GM11168 (cell line): Measurements from ENCODE around the gene PRKCD.

Experiments
- in situ Hi-C: fragments of 300-500 bp; cut with MboI; formaldehyde crosslinking; loops from one replicate; pipeline ENCODE4 v1.12.0; 2022; ENCODE audit warnings: low sequenced_read_pairs; ENCODE audit not compliant: unreplicated experiment

The PRKCD gene

GRCh38 chr3:53227993-53228885, 67.2 kb downstream of the PRKCD start:
- in situ Hi-C loops, result no loop called here

GRCh38 chr3:53229171-53229570, 68.2 kb downstream of the PRKCD start:
- in situ Hi-C loops, result no loop called here

- in situ Hi-C loops, result no loop called here
Measured at GRCh38 chr3:53229606-53230005, 68.6 kb downstream of the PRKCD start.

GRCh38 chr3:53230041-53230621, 69.1 kb downstream of the PRKCD start:
- in situ Hi-C loops, result no loop called here

- in situ Hi-C loops, result no loop called here
Measured at GRCh38 chr3:53230789-53231188, 69.8 kb downstream of the PRKCD start.

- in situ Hi-C loops, result no loop called here
Measured at GRCh38 chr3:53231532-53232511, 70.8 kb downstream of the PRKCD start.

- in situ Hi-C loops, result no loop called here
Measured at GRCh38 chr3:53232641-53233377, 71.8 kb downstream of the PRKCD start.

GRCh38 chr3:53234130-53234840, 73.3 kb downstream of the PRKCD start:
- in situ Hi-C loops, result no loop called here

GRCh38 chr3:53234841-53235232, 73.8 kb downstream of the PRKCD start:
- in situ Hi-C loops, result no loop called here

GRCh38 chr3:53235545-53235944, 74.5 kb downstream of the PRKCD start:
- in situ Hi-C loops, result no loop called here

- in situ Hi-C loops, result no loop called here
Measured at GRCh38 chr3:53236112-53236841, 75.3 kb downstream of the PRKCD start.

- in situ Hi-C loops, result no loop called here
Measured at GRCh38 chr3:53238051-53238850, 77.2 kb downstream of the PRKCD start.

- in situ Hi-C loops, result no loop called here
Measured at GRCh38 chr3:53238886-53239285, 77.9 kb downstream of the PRKCD start.

- in situ Hi-C loops, result no loop called here
Measured at GRCh38 chr3:53239800-53240199, 78.8 kb downstream of the PRKCD start.

GRCh38 chr3:53240989-53241972, 80.3 kb downstream of the PRKCD start:
- in situ Hi-C loops, result no loop called here

- in situ Hi-C loops, result no loop called here
Measured at GRCh38 chr3:53242155-53242554, 81.1 kb downstream of the PRKCD start.
